GM18502 (cell line): ENCODE results near the gene HRCT1.
"Not testable (repeated sequence)": the region's sequence is repeated elsewhere in the genome, so short reads cannot be mapped to it uniquely, and the experiment has no call there.

Experiments
- ATAC-seq: cut with Tn5 transposase; IDR thresholded peaks from one replicate; pipeline ENCODE4 v1.9.1; 2021; ENCODE audit warnings: mild to moderate bottlenecking; ENCODE audit not compliant: unreplicated experiment, poor library complexity

The HRCT1 gene

DNA sequence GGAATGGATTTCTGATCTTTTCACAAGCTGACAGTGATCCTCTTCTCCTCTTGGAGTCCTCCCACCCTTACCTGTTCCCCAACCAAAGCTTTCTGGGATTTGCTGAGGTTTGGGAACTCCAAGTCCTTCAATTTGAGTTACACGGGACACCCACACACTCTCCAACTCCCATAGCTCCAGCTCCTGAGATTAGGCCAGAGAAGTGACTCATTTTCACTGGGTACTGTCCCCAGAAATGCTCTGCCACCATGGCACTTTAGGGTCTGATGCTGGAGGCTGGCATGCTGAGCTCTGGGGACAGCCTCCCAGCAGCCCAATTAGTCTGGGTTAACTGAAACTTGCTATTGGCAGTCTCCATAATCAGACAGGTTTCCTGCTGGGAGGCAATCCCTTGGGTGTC is 14.0 kb upstream of the HRCT1 start:
- no peak for ATAC-seq

DNA sequence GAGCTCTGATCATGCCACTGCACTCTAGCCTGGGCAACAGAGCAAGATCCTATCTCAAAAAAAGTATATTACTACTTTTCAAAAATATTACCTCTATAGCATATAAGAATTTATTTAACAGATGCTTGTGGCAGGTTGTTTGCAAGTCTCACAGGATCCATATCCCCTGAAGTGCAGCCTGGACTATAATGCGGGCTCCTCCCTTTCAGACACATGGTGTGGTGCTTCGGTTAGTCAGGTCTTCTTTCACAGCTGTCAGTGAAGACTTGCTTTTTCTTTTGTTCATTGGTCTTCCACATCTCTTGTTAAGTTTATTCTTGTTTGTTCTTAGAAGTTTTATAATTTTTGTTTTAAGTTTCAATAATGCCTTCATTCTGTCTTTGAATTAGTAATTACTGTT is 9.4 kb upstream of the HRCT1 start:
- no peak for ATAC-seq

DNA sequence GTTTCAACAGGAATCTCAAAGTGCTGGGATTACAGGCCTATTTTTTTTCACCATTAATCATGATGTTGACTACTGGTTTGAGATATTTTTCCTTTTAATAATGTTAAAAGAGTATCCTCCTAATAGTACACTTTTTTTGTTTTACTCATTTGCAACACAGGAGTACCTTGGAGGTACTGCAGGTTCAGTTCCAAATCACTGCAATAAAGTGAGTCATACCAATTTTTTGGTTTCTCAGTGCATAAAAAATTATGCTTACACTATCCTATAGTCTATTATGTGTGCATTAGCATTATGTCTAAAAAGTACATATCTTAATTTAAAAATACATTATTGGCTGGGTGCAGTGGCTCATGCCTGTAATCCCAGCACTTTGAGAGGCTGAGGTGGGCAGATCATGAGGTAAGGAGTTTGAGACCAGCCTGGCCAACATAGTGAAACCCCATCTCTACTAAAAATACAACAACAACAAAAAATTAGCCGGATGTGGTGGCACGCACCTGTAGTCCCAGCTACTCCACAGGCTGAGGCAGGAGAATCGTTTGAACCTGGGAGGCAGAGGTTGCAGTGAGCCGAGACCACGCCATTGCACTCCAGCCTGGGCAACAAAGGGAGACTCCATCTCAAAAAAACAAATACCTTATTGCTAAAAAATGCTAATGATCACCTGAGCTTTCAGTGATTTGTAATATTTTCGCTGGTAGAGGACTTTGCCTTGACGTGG is 8.5 kb upstream of the HRCT1 start:
- not testable (repeated sequence) for ATAC-seq

DNA sequence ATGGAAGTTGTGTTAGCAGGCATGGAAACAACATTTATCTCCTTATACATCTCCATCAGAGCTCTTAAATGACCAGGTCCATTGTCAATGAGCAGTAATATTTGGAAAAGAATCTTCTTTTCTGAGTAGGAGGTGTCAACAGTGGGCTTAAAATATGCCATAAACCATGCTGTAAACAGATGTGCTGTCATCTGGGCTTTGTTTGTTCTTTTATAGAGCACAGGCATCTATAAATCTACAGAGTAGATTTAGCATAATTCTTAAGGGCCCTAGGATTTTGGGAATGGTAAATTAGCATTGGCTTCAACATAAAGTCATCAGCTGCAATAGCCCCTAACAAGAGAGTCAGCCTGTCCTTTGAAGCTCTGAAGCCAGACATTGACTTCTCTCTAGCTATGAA is 7.7 kb upstream of the HRCT1 start:
- no peak for ATAC-seq

DNA sequence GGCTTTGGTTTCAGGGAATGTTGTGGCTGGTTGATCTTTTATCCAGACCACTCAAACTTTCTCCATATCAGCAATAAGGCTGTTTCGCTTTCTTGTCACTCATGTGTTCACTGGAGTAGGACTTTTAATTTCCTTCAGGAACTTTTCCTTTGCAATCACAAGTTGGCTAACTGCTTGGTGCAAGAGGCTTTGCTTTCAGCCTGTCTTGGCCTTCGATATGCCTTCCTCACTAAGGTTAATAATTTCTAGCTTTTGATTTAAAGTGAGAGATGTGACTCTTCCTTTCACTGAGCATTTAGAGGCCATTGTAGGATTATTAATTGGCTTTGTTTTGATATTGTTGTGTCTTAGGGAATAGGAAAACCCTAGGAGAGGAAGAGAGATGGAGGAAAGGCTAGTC is 7.0 kb upstream of the HRCT1 start:
- ATAC-seq, result no peak

DNA sequence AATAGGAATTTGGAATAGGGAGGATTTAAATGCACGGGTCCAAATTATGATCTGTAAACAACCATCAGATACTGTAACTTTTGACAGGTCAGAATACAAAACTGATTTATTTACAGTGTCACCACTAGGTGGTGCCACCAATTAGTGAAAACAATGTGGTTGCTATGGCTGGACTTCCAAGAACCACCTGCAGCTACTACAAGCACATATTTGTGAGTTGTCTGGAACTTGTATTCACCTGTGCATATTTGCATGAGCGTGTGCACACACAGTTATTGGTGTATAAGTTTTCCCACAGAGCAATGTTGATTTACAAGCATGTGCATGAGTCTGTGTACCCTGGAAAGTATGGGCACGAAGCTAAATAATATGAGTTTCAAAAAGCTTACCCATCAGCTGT is 3.0 kb upstream of the HRCT1 start:
- no peak for ATAC-seq

DNA sequence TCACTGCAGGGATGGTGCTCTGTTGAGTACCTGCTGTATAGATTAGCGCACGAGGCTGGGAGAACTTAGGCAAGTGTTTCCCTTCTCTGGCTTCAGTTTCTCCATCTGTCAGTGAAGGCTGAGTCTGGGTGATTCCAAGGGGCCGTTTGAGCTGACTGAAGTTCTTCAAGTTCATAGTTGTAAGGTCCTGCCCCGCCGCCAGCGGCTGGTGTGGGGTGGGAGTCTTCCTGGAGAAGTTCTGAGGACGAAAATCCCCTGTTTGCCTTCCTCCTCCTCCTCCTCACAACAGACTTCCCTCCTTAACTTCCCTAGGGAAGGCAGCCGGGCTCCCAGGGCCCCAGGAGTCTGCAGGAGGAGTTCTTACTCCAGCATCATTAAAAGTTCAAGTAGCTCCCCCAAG is 1.7 kb upstream of the HRCT1 start:
- ATAC-seq, result no peak

DNA sequence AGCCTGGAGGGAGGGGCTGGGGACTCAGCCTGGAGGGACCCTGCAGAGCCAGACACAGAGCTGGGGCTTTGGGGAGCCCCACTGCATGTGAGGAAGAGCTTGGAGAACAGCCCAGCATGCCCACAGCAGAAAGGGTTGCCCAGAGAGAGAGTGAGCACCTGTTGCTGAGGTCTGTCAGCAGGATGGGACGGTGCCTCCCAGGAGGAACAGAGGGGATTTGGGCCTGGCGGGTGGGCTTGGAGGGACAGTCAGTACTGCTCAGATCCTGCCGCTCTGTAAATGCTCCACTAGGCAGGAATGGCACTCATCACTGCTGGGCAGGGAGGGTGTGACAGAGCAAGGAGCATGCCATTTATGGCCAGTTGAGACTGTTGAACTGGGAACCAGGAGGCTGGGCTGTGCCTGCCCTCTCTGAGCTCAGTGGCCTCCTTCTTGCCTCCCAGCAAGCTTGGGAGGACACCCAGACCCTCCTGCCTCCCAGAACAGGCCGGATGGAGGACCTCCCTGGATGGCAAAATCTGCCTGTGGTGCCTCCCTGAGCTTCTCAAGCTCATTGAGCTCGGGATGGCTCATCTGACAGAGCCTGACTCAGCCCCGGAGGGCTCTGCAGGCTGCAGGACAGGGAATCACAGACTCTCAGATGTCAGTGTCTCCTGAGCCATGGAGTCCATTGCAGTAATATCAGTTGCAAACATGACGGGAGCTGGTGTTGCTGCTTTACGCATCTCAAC is 786 bp upstream of the HRCT1 start:
- ATAC-seq, result no peak

DNA sequence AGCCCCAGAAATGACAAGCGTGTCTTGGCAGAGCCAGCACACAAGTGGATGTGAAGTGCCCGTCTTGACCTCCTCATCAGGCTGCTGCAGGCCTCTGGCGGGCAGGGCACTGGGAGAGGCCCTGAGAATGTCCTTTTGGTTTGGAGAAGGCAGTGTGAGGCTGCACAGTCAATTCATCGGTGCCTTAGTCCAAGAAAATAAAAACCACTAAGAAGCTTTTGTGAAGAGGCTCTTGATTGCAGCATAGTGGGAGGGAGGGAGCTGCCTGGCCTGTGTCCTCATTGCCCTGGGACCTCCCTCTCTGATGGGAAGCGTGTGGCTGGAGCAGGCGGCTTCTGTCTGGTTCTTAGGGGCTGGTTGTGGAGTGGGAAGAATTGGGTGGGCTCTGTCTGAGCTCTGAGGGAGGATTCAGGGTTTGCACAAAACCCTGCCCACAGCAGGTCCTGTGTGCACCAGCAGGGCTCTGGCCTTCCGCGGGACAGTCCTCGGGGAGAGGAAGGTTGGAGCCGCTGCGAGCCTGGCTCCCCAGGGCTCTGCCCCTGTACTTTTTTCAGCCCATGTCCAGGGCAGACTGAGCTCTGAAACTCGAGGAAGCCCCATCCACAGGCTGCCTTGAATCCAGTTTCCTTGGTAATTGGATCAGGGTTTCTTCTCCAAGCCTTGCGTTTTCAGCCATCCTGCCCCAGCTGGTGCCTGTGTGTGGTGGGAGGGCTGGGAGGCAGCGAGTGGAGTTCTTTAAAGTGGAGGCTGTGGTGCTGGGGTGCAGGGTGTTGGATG is 1.1 kb downstream of the HRCT1 start:
- ATAC-seq, result no peak

DNA sequence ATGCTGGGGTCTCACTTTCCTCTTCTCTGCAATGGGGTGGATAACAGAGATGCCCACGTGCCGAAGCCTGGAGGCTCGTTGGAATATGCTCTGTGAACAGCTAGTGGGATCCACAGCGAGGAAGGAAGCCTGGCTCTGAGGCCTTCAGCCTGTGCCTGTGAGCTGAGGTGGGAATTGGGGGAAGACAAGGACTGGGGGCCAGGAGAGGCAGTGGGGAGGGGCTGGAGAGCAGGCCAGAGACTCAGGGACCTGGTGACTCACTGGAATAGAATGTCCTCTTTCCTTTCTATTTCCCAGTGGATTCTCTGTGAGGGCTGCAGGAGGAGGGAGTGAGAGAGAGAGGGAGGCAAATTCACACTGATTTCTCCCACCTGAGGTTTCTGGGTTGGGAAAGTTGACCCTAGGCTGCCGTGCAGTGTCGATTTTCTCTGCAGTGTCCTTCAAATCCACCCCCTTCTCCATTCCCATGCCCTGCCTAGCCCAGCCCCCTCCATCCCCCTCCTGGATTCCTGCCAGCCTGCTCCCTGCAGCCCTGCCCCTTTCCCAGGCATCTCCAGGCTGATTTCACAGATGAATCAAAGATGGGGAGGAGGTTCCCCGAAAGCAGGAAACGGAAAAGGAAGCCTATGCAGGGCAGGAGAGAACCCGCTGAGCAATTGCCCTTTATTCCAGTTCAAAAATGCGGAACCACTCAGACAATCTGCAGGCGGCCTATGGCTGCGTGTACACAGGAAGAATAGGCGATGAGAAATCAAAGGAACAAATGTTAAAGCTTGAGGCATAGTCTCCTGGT is 1.9 kb downstream of the HRCT1 start:
- no peak for ATAC-seq

DNA sequence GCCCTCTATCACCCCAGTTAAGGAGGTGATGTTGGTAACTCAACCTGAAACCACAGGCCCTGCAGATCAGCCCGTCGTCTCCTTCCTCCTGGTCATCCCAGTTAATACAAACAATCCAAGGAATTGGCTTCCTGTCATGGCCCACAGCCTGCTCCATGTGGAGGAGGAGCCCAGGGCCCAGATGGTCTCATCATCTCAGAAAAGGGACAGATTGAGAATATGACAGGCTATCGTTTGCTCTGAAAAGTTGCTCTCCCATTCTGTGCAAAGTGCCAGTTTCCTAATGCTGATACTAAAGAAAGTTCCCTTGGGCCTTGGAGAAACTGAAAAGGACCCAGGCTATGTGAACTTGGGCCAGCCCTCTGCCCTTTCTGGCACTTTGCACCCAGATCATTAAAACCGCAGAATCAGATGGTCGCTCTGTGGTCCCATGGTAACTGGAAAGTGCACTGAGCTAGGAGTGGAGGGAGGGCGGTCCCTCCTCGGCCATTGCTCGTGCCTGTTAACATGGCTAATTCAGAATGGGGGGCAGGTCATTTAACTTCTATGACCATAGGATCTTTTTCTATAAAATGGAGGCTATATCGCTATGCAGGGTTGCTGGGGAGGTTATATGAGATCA is 2.6 kb downstream of the HRCT1 start:
- no peak for ATAC-seq

DNA sequence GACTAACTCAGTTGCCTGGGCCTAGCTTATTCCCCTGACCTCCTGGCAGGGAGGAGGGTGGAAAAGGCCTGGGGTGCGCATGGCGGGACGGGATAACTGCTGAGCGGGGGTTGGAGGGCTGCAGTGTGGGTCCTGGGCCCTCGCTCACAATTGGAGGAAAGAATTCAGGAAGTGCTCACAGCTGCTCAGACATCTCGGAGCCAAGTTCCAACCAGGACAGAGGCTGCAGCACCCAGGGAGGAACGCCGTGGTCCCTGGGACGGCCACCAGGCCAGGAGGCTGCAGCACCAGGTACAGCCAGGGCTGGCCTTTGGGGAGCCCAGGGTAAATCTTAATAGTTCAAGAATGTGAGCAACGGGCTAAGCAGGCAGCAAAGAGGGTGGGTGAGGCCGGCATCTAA is 3.3 kb downstream of the HRCT1 start, which contains the start of gene SPAAR:
TSS of gene SPAAR (plus strand) at position 217 of the 400 bp plus-strand sequence. CDS start 974 bp downstream, outside the sequence.
- no peak for ATAC-seq

DNA sequence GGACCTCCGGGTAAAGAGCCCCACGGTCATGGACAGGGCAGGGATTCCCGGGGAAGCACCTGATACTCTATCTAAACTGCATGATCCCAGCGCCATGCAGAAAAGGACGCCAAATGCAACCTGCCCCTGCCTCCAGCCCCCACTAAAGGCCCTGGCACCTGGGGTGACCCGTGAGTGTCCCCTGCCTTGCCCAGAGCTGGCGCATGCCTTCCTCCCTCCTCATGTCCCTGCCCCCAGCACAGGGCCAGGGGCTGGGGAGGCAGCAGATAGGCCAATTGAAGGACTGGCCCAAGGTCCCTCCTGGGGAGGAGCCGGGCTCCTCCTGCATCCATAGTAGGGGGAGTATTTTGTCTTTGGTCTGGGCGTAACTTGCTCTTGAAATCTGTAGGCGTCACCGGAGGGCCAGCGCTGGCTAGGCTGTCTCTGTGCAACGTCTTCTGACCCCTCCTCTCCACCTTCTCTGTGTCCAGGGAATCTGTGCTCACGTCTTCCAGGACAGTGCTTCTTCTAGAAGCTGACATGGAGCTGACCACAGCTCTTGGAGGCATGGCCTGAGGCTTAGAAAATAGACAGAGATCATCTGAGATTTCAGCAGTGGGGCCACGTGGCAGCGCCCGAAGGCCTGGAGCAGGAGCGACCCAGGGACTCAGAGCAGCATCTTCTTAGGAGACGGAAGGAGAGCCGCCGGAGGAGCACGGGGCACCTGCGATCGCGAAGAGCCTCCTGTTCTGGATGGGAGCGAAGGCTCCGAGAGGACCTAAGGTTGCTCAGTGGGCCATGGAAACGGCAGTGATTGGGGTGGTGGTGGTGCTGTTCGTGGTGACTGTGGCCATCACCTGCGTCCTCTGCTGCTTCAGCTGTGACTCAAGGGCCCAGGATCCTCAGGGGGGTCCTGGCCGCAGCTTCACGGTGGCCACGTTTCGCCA is 3.9 kb downstream of the HRCT1 start:
- no peak for ATAC-seq

DNA sequence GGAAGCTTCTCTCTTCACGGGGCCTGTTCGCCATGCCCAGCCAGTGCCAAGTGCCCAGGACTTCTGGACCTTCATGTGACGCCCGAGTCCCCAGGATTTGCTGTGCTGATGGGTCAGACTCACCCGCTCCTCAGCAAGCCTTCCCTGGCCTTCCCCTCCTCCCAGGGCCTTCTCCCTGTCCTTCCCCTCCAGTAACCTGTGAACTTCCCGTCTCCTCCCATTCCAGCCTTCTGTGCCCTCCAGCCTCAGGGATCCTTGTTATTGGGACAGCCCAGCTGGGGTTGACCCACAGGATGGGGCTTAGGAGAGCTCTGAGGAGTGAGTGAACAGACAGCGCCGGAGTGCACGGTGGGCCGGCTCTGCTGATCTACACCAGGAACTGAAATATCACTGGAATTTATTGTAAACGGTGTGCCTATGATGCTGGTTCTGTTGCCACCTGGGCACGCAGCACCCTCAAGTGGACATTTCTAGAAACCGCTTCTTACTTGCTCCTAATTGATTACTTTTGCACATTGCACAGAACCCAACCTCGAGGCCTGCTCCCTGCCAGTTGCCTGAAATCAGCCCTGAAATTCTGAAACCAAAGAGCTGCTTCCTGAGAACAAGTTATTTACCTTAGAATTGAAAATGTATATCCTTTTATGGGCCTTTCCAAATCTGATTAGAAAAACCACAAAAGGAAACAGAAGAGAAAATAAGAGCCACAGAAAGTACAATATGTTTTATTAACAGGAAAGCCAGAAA is 4.8 kb downstream of the HRCT1 start:
- ATAC-seq, result no peak

DNA sequence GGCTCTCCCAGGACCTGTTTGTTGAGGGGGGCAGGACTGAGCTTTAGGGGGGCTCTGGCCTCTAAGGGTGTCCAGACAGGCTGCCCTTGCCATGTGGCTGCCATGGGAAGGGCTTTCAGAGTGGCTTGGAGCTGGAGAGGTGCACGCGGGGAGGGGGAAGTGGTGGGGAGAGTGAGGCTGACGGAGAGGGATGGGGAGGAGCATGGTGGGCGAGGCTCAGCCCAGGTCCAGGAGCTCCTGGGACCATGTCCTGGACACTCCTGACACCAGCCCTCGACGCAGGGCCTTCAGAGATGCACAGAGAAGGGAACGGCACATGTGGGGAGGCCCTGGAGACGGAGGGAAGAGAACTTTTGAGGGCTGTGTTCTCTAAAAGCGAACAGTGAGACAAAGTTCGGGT is 5.7 kb downstream of the HRCT1 start:
- ATAC-seq, result no peak

DNA sequence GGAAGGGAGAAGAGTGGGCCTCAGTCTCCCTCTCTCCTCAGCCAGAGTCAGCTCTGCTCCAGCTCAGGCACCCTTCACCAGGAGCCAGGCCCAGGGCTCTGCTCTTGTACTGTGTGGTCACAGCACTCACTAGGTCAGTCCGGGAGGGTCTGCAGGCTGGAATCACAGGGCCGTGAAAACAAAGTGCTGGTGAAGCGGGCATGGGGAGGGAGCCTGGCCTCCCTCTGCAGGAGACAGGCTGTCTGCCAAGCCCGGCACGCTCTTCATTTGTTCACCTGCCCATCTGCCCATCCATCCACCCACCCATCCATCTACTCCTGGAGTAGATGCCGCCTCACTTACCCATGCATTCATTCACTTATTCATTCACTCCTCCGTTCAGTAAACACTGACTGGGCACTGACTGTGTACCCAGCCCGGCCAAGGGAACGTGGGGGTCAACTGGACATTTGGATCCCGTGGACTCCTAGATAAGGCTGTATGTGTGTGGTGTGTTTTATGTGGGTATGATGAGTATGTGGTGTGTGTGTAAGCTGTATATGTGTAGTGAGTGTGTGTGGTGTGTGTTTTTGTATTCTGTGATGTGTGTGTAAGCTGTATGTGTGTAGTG is 6.9 kb downstream of the HRCT1 start:
- no peak for ATAC-seq

DNA sequence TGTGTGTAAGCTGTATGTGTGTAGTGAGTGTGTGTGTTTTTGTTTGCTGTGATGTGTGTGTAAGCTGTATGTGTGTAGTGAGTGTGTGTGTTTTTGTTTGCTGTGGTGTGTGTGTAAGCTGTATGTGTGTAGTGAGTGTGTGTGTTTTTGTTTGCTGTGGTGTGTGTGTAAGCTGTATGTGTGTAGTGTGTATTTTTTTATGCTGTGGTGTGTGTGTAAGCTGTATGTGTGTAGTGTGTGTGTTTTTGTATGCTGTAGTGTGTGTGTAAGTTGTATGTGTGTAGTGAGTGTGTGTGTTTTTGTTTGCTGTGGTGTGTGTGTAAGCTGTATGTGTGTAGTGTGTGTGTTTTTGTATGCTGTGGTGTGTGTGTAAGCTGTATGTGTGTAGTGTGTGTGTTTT is 7.4 kb downstream of the HRCT1 start:
- ATAC-seq, result not testable (repeated sequence)

DNA sequence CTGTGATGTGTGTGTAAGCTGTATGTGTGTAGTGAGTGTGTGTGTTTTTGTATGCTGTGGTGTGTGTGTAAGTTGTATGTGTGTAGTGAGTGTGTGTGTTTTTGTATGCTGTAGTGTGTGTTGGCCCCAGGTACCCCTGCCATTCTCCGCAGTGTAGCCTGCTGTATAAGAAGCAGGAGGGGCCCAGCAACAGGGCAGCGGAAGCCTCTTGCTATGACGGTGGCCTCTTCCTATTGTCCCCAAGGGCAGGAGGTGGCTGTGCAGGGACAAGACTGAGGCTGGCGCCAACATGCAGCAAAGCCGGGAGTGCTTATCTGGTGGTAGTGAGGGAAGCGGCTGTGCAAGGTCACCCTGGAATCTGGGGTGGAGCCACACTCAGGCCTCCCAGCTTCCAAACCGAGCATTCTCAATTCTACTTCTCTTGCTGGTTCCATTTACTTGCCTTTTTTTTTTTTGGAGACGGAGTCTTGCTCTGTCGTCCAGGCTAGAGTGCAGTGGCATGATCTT is 8.4 kb downstream of the HRCT1 start:
- ATAC-seq, result no peak
